GM21576 (cell line): Measurements from ENCODE around the gene RHBDD3.
"Not testable (repeated sequence)": the region's sequence is repeated elsewhere in the genome, so short reads cannot be mapped to it uniquely, and the experiment has no call there.

ENCODE experiments used
- ATAC-seq: cut with Tn5 transposase; IDR thresholded peaks from one replicate; pipeline ENCODE4 v1.9.1; 2021; ENCODE audit warnings: mild to moderate bottlenecking, moderate library complexity; ENCODE audit not compliant: unreplicated experiment

RHBDD3 gene

DNA sequence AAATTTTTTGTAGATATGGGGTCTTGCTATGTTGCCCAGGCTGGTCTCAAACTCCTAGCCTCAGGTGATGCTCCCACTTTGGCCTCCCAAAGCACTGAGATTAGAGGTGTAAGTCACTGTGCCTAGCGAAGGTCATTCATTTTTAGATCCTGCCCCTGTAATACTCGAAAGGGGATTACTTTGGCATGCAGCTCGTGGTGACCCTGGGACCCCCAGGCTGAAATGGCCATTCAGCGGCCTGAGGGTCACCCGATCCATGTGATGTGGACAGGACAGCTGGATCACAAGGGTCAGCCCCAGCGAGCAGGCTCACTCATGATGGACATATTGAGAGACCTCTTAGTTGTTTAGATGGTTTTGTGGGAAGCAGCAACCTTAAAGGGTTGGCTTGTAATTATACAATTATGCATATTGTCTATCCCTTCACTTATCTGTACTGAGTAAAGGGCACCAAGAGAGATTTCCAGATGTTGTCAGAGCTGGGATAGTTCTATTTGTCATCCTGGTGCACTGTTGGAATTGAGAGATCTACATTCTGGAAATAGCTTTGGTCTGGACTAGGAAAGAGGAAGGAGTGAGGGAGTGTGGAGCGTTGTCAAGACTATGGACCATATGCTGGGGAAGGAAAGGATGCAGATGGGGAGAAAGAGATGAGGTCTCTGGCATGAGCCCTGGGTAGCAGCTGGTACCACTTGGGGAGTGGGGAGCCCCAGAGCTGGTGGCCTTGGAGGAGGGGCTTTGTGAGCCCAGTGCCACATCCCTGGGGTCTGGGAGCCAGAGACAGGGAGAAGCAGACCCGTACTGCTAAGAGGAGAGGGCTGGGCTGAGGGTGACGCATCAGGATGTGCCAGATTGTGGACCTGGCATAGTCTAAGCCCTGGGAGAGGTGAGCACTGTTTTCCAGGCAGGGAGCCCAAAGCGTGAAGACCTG lies 15.5 kb downstream of the RHBDD3 start:
- ATAC-seq, result no peak

DNA sequence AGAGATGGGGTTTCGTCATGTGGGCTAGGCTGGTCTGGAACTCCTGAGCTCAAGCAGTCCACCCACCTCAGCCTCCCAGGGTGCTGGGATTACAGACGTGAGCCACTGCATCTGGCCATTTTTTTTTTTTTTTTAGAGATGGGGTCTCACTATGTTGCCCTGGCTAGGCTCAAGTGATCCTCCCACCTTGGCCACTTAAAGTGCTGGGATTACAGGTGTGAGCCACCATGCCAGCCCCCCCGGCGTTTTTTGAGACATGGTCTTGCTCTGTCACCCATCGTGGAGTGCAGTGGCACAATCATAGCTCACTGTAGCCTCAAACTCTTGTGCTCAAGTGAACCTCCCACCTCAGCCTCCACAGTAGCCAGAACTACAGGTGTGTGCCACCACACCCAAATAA lies 16.5 kb downstream of the RHBDD3 start:
- no peak for ATAC-seq

DNA sequence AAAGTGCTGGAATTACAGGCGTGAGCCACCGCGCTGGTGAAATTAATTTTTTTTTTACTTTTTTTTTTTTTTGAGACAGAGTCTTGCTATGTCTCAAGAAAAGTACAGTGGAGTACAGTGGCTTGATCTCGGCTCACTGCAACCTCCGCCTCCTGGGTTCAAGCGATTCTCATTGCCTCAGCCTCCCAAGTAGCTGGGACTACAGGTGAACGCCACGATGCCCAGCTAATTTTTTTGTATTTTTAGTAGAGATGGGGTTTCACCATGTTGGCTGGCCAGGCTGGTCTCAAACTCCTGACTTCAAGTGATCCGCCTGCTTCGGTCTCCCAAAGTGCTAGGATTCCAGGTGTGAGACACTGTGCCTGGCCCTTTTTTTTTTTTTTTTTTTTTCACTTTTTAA lies 19.9 kb downstream of the RHBDD3 start:
- ATAC-seq, result not testable (repeated sequence)

DNA sequence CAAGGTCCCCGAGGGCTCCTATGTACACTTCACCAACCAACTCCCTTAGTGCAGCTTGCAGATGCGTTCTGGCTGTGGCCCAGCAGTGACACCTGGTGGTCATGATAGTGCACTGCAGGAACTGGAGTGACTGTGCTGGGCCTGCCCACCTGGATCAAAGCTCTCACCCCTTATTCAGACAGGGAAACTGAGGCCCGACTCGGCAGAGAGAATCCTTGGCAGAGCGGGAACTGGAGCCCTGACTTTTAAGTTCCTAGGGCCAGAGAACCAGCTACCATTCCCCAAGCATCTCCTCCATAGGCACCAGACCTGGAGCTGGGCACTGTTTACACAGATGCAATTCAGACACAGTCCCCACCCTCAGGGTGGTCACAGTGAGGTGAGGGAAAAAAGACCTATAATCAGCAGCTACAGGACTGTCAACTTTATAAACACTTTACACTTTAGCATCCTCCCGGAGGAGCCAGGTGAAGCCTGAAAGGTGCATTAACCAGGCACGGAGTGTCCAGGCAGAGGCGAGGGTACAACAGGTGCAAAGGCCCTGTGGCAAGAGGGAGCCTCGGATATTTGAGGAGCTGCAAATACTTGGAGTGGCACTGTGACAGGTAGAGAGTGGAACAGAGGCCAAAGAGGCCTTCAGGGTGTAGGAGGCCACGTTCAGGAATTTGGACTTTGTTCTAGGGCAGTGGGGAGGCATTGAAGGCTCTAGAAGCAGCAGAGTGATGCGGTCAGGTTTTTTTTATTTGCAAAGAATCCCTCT lies 22.0 kb downstream of the RHBDD3 start:
- no peak for ATAC-seq

DNA sequence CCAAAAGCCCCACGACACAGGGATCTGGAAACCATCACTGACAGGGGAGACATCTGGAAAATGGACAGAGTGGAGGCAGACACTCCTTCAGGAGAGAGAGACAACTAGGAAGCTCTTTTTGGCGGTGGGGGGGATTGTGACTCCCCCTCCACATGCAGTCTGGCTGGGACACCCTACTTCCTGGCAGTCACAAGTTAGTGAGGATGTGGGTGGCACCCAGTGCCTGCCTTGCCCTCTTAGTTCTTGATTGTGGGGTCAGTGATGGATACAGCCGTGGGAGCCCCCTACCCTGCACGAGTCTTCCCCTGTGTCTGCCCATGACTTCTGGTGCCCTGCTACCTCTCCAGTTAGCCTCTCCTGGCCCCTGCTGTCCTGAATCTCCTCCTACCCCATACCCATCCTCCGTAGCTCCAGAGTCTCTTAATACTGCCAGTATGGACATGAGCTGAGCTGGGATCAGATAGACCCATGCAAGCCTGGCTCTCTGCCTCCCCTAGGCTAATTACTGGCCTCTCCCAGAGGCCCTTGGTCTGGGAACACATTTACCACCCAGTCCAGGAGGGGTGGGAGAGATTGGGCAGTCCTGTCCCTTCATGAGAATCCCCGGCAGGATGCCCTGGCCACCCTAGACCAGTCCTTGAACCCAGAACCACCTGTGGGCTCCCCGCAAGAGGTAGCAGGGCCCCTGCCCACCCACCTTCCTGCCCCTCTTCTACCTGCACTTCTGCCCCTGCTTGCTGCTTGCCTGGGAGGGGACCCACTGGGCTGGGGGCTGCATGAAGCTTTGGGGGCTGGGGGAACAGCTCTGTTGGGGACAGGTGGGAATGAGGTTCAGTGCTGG lies 22.8 kb downstream of the RHBDD3 start:
- no peak for ATAC-seq

DNA sequence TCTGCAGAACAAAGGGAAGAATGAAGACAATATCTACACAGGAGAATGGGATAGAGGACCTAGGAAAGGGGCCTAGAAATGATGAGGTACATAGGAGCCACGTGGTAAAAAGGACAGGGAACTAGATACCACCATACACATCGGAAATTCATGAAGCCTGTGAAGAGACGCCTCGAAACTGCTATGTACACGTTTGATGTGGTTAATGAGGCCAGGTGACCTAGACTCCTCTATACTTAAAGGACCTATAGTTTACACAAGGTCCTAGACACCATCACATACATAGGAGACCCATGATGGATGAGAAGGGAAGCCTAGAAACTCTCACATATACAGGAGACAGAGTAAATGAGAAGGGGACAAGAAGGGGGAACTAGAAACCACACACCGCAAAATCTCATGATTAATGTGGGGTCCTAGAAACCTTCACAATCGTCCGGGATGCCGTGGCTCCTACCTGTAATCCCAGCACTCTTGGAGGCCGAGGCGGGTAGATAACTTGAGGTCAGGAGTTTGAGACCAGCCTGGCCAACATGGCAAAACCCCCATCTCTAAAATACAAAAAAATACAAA lies 23.8 kb downstream of the RHBDD3 start:
- no peak for ATAC-seq

DNA sequence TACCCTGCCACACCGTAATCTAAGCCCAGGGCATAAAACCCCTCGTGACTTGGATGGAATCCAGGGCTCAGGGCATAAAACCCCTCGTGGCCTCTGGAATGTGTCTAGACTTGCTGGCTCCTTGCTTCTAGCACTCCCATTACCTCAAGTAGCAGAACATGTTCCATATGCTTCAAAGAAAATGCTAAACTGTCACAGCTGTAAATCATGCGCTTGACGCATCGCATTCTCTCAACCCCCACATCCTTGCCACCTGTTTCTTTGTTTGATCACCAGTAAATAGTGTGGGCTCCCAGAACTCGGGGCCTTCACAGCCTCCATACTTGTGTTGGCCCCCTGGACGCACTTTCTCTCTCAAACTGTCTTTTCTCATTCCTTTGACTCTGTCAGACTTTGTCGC lies 27.3 kb downstream of the RHBDD3 start:
- not testable (repeated sequence) for ATAC-seq

DNA sequence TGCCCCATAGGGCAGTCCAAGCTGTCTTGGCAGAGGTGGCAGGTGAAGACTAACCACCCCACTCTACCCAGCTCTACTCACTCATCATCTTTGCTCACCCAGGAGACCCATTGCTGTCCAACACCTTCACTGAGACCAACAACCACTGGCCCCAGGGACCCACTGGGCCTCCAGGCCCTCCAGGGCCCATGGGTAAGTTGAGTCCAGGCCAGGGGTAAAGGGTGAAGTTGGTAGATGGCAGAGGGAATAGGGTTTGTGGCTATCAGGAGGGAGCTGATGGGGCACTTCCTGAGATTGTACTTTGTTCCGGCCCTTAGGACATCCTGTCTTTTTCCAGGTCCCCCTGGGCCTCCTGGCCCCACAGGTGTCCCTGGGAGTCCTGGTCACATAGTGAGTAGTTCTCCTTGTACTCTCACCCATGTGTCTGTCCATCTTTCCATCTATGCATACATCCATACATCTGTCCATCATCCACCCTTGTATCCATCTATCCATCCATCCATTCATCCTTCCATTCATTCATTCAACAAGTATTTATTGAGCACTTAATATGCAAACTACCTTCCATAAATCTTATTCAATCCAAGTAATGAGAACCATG lies 34.4 kb downstream of the RHBDD3 start:
- ATAC-seq, result no peak

DNA sequence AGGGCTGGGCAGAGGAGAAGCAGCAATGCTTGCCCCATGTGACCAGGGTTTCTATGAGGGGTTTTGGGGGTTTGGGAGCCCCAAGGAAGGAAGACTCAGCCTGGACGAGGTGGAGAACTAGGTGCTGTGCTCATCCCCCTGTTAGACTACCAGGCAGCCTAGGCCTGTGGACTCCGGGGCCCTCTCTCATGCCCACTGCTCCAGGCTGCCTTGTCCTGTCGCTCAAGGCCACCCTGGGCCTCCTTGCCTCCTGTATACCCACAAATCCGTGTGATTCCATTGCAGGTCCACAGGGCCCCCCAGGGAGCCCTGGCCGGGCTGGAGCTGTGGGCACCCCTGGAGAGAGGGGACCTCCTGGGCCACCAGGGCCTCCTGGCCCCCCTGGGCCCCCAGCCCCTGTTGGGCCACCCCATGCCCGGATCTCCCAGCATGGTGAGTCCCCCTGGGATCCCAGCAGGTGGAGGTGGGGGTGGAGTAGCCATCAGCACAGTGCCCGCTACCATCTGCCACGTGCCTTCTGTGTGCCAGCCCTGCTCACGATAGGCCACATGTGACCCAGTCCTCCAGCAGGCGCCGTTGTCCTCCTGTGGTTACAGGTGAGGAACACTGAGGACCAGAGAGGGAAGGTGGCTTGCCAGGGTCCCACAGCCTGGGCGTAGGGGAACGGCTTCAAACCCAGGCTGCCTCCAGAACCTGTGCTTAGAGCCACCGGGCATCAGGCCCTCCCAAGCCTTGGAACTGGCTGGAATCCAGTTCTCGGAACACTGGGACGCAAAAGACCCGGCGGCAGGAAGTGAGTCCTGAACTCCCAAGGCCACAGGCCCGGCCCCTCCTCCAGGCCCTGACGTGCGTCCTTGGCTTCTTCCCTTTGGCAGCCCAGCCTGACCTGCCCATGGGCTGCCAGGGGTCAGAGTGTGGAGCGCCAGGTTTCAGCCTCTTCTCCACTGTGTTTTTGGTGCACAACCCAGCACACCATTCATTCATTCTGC lies 35.5 kb downstream of the RHBDD3 start:
- ATAC-seq, result no peak

DNA sequence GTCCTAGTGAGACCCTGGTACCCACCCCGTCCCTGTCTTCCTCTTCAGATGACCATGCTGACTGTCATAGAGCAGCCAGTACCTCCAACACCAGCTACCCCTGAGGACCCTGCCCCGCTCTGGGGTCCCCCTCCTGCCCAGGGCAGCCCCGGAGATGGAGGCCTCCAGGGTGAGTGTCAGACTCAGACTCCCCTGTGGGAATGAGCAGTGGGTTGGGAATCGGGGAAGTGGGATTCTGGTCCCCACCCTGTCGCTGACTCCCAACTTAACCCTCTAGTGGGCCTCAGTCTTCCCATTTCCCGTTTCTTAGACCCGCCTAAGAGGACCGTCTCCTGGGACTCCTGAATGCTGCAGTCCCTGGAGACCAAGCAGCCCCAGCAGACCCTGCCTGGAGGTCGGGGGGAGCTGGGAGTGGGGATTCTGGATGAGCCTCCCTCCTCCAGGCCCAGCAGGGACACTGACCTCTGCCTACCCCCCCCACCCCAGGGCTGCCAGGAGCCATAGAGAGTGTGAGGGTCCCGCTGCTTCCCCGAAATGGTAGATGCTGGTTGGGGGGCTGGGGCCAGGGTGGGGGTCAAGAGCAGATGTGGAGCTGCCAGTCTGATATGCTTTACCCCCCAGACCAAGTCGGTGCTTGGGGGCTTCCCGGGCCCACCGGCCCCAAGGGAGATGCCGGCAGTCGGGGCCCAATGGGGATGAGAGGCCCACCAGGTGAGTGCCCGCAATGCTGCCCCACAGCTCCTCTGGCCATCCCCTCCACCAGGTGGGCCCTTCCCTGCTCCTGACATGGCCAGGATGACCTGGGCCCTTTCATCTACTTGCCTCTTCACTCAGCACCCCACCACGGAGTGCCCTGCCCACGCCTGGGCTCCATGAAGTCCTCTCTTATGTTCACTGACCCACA lies 36.6 kb downstream of the RHBDD3 start:
- ATAC-seq, result no peak

DNA sequence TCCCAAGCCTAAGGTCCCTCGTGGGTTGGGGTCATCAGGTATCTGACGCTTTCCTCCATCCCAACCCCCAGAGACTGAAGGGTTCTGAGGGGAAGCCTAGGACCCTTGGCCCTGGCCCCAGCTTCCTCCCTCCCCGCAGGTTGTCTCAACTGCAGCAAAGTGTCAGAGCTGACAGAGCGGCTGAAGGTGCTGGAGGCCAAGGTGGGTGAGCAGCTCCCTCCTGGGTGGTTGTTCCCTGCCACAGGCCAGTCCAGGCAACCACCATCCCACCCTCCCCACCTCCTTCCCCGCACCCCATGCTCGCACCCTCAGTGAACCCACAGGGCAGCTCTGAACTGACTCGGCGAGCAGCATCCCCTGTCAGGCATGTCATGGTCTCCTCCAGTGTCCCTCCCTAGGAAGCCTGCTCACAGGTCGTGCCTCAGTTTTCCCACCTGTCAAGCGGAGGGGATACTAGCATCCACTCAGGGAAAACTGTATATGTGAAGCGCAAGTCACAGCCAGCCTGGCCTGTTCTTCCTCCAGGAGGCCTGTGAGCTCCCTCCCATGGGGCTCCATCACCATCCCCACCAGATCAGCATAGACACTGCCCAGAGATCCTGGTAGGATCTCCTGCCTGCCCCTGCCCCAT lies 41.3 kb downstream of the RHBDD3 start:
- ATAC-seq, result no peak

DNA sequence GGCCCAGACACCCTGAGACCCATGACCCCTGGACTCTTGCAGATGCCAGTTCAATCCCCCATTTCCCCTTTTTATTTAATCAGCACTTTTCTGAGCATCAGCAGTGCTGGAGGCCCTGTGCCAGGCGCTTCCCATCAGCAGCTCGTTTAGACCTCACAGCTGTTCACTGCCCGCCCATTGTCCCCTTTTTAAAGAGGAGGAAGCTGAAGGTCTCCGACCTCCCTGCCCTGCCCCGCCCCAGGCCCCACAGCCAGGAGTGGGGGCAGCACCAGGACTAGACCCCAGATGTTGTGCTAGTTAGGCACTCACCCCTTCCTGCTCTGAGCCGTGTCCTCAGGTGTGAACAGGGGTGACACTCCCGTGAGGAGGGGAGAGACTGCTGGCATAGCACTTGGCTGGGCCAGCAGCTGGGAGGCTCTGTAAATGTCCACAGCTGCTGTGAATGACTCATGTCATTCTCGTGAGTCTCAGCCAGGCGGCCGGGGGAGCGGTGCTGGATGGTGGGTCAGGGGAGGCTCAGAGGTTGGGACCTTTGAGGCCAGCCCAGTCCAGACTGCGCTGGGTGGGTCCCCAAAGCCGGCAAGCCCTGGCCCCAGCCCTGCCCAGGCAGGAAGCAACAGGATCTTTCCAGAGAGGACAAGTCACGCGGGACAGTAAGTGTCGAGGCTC lies 42.2 kb downstream of the RHBDD3 start:
- ATAC-seq, result no peak

DNA sequence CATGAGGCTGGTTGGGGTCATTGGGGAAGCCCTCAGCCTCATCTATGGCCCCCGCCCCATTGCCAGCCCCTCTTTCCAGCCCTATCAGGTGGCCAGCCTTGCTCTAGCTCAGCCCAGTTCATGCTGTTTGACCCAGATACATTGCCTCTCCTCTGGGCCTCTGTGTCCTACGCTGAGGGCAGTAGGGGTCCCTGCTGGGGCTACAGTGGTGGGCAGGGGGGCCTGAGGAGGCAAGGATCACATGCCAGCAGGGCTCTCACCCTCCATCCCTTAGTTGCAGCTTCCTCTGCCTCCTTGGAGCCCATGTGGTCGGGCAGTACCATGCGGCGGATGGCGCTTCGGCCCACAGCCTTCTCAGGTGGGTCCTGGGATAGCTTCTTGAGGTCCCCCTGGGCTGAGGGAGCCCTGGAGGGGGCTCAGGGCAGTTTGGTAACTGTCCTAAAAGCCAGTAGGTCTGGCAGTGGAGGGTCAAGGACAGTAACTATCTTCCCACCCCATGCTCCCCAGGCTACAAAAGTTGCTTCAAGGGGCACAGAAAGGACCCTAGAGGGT lies 42.8 kb downstream of the RHBDD3 start:
- no peak for ATAC-seq

DNA sequence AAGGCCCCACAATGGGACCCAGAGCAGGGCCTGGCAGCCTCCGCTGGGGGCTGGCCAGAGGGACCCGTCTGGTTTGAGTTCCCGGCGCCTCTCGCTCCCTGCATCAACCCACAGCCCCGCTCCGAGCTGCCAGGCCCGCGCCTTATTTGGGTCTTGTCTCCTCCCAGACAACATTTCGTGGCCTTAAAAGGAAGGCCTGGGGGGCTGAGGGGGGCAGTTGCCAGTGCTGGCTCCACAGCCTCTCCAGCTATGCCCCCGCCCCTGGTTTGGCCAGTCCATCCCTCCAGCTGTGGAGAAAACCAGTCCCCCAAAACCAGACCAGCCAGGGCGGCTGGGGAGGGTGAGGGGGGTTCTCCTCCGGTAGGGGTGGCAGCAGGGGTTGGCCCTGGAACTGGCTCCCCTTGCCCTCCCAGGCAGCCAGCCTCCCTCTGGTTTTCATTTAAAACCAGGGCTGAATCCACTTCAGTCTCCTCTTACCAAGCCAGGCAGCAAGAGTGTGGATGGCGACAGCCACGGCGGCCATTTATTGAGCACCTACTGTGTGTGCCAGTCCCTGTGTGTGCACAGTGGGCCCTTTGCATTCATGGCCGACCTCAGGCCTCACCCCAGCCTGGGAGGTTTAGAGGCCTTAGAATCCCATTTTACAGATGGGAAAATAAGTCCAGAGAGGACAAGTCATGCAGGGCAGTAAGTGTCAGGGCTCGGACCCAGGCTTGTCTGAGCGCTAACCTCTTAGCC lies 43.5 kb downstream of the RHBDD3 start:
- no peak for ATAC-seq

DNA sequence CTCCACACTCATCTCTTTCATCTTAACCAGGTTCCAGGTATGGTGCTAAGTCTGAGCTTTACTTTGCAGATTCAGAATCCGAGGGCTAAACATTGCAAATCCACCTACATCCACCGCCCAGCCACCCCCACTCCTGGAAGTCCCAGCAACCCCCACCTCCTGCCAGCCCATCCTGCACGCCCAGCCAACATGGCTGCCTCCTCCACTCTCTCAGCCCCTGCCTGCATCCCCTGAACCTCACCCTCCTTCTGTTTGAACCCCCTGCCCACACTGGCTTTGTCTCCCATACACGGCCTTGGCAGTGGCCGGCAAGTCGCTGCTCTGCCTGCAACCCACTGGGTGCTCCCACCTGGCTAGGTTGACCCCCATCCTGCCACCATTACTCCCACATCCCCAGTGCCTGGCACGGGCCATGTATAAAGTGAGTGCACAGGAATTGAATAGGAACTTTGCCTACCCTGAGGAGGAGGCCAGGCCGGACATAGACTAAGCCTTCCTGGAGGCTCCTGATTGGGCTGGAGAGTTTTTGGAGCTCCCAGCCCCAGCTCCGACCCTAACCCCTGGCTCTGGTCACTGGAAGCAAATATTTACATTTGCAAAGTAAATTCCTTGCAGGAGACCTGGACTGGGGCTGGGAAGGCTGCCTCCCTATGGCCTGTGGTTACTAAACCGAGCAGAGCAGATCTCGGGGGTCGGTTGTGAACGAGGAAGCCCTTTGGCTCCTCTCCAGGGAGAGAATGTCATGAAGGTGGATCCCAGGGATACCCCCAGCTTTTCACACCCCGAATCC lies 47.7 kb downstream of the RHBDD3 start:
- ATAC-seq, result no peak
